HFF-Myc (cell line): ENCODE results near the gene FAM222B.

Source experiments
- DNase-seq: peaks from one replicate; pipeline ENCODE4 v3.0.0-alpha.2; 2011; ENCODE audit warnings: low read depth; ENCODE audit errors: extremely low read depth
- H3K4me3 ChIP-seq: replicated peaks from 2 replicates; pipeline ENCODE4 v1.5.1; 2011; ENCODE audit warnings: low read depth, mild to moderate bottlenecking, control low read depth, low read length
- CTCF ChIP-seq: IDR thresholded peaks from 2 replicates; pipeline ENCODE4 v1.5.1; 2012; ENCODE audit warnings: mild to moderate bottlenecking, low read depth, low read length, control low read depth; ENCODE audit errors: missing control alignments

Gene FAM222B

GRCh38 chr17:28760601-28761562, 81.7 kb downstream of the FAM222B start:
- H3K4me3 ChIP-seq = no peak overlapping the region
- no peak for DNase-seq
- TF ChIP-seq CTCF = no peak

GRCh38 chr17:28759256-28759865, 83.2 kb downstream of the FAM222B start:
- no peak overlapping the region for H3K4me3 ChIP-seq
- no peak for DNase-seq
- no peak for TF ChIP-seq CTCF

GRCh38 chr17:28758411-28759121, 84.0 kb downstream of the FAM222B start:
- no peak overlapping the region for H3K4me3 ChIP-seq
- TF ChIP-seq CTCF = no peak
- DNase-seq = no peak

GRCh38 chr17:28756049-28756804, 86.4 kb downstream of the FAM222B start:
- no peak for TF ChIP-seq CTCF
- no peak overlapping the region for H3K4me3 ChIP-seq
- no peak for DNase-seq

- H3K4me3 ChIP-seq = no peak overlapping the region
- no peak for DNase-seq
- no peak for TF ChIP-seq CTCF
Measured at GRCh38 chr17:28755486-28755885, 87.1 kb downstream of the FAM222B start.
